LNCAP (cell line): ENCODE measurements around the gene CCDC148.

Experiments
- CTCF ChIP-seq: fragments of 450-650 bp; IDR thresholded peaks from 2 replicates; pipeline ENCODE4 v1.5.1; 2017; ENCODE audit warnings: mild to moderate bottlenecking

Gene CCDC148

GRCh38 chr2:158323381-158323780 is 133.2 kb downstream of the CCDC148 start:
- TF ChIP-seq CTCF: no peak

- TF ChIP-seq CTCF: no peak
These were observed 135.3 kb downstream of the CCDC148 start for GRCh38 chr2:158321264-158321663.

DNA sequence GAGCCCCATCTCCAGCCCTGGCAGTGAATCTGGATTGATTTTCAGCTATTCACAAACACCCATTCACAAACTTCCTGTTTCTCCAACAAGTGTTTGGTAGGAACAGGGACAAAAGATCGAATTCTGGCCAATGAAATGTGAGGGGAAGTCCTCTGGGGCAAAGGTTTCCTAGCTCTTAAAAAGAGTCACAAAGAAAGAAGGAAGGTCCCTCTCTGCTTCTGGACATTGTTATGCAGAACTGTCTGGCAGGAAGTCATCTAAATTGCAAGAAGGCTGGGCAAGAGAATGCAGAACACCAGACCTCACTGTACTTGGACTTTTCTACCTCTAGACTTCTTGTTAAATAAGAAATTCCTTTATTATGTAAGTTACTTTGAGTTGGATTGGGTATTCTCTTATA is 137.3 kb downstream of the CCDC148 start:
- no peak for TF ChIP-seq CTCF

DNA sequence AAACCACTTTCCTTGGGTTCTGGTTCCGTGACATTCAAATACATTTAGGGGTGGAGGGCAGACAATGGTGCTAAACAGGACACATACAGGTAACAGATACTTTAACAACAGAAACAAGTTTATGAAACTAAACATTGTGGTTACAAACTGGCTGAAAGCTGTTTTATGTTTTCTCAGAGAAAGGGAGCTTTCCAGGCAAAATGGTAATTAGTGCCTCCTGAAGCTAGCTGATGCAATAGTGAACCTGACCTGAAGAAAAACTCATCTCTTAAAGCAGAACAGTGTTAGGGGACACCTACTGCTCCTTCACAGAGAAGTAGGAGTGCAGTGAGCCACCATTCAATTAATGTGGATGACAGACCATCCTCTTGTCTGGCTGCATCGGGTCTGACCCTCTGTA is 138.9 kb downstream of the CCDC148 start:
- no peak for TF ChIP-seq CTCF

DNA sequence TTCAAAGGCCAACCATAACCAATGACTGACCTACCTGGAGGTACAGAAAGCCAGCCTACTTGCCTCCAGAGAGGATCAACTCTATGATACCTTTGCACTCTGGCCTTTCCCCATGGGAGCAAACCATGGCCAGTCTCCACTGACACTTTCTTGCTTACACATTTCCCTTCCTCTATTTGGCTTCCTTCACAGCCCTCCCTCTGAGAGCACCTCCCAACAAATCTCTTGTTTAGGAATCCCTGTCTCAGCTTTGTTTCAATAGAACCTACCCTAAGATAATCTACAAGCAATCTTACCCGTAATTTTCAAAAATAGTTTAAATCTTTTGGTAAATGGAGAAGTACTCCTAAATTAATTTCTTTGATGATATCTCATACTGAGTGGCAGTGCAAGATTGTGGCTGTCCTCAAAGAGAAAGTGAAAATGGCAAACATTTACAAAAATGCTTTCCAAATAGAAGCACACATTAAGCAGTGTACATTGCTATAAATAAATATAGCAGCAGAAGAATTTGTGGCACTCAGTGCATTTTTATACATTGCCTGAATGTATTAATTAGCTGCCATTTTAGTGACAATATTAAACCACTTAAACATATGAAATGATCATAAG is 140.6 kb downstream of the CCDC148 start:
- no peak for TF ChIP-seq CTCF

- no peak for TF ChIP-seq CTCF
These were observed 141.6 kb downstream of the CCDC148 start for GRCh38 chr2:158315000-158315399.

- no peak for TF ChIP-seq CTCF
These were observed 142.8 kb downstream of the CCDC148 start for GRCh38 chr2:158313734-158314133.

- TF ChIP-seq CTCF: no peak
These were observed 143.6 kb downstream of the CCDC148 start for GRCh38 chr2:158312981-158313380.
